SK-N-SH (cell line): ENCODE measurements around the gene TTC23L. TPM values are rescaled to one million over a fixed set of nuclear protein-coding genes. Genes with fewer than 3 reads are reported as not detected.

ENCODE experiments used
- CTCF ChIA-PET: fragments of 300-600, 350-600 bp; formaldehyde crosslinking; extraction: SDS; loops from one replicate; lab custom pipeline; 2021; lab: Yijun Ruan, JAX
- POLR2A ChIA-PET: fragments of 350-600 bp; sonication (Branson Sonifier 250); formaldehyde crosslinking; extraction: SDS; loops from one replicate; lab custom pipeline; 2020; ENCODE audit warnings: antibody characterized with exemption, inconsistent platforms; lab: Yijun Ruan, JAX
- DNase-seq: peaks from one replicate; pipeline ENCODE4 v3.0.0; 2012
- H2AFZ ChIP-seq: fragments of 200-600 bp; sonication (generic); 2 replicates; pipeline ENCODE4 v1.8.1; 2016; ENCODE audit warnings: antibody characterized with exemption, mild to moderate bottlenecking, low read depth
- H3F3A ChIP-seq: fragments of 200-600 bp; sonication (generic); replicated peaks from 2 replicates; pipeline ENCODE3; 2016; ENCODE audit warnings: antibody characterized with exemption, mild to moderate bottlenecking; ENCODE audit not compliant: insufficient read depth
- H3K27ac ChIP-seq, 2 experiments: fragments of 200-500 bp in 1 of 2; fragments of 200-600 bp in 1 of 2; sonication (Bioruptor generic) in 1 of 2; sonication (generic), shearing (Covaris generic) in 1 of 2; 2 replicates each; pipeline versions ENCODE4 v1.5.1 to v1.6.1; 2014 to 2016; ENCODE audit warnings: low read depth in 2 of 2, inconsistent platforms in 1 of 2, low read length in 1 of 2, mild to moderate bottlenecking in 1 of 2, mixed read lengths in 1 of 2
- H3K27me3 ChIP-seq: fragments of 200-600 bp; sonication (generic), shearing (Covaris generic); 2 replicates; pipeline ENCODE4 v1.6.1; 2016; ENCODE audit warnings: mixed run types; ENCODE audit not compliant: insufficient read depth
- H3K36me3 ChIP-seq, 2 experiments: fragments of 200-500 bp in 1 of 2; fragments of 200-600 bp in 1 of 2; sonication (Bioruptor generic) in 1 of 2; sonication (generic) in 1 of 2; replicated peaks in 1 of 2; 2 replicates each; pipeline versions ENCODE3 to v1.5.1; 2014 to 2016; ENCODE audit warnings: low read length in 1 of 2, mild to moderate bottlenecking in 1 of 2; ENCODE audit not compliant: insufficient read depth in 2 of 2, control insufficient read depth in 1 of 2
- H3K4me1 ChIP-seq, 2 experiments: fragments of 200-500 bp in 1 of 2; fragments of 200-600 bp in 1 of 2; sonication (Bioruptor generic) in 1 of 2; sonication (generic), shearing (Covaris generic) in 1 of 2; 2 replicates each; pipeline versions ENCODE4 v1.5.1 to v1.6.1; 2014 to 2016; ENCODE audit warnings: low read depth in 1 of 2, low read length in 1 of 2, mixed run types in 1 of 2; ENCODE audit not compliant: insufficient read depth in 2 of 2, control insufficient read depth in 1 of 2
- H3K4me2 ChIP-seq: fragments of 200-600 bp; sonication (generic), shearing (Covaris generic); 2 replicates; pipeline ENCODE4 v1.6.1; 2017; ENCODE audit warnings: mixed run types
- H3K4me3 ChIP-seq, 2 experiments: fragments of 200-500 bp in 1 of 2; fragments of 200-600 bp in 1 of 2; sonication (Bioruptor generic) in 1 of 2; sonication (generic), shearing (Covaris generic) in 1 of 2; 2 replicates each; pipeline versions ENCODE4 v1.5.1 to v1.8.1; 2014 to 2016; ENCODE audit warnings: low read depth in 2 of 2, inconsistent platforms in 1 of 2, low read length in 1 of 2, mild to moderate bottlenecking in 1 of 2, mixed read lengths in 1 of 2, moderate library complexity in 1 of 2
- H3K79me2 ChIP-seq: fragments of 200-600 bp; sonication (generic); 2 replicates; pipeline ENCODE4 v1.8.1; 2017; ENCODE audit warnings: mild to moderate bottlenecking; ENCODE audit not compliant: insufficient read depth
- H3K9ac ChIP-seq: fragments of 200-600 bp; sonication (generic); 2 replicates; pipeline ENCODE4 v1.6.1; 2017; ENCODE audit warnings: mixed run types
- H3K9me2 ChIP-seq: fragments of 200-600 bp; sonication (generic); 2 replicates; pipeline ENCODE4 v1.6.1; 2017; ENCODE audit warnings: mixed run types
- H3K9me3 ChIP-seq: fragments of 200-600 bp; sonication (generic); 2 replicates; pipeline ENCODE4 v1.6.1; 2017; ENCODE audit warnings: mixed run types, mild to moderate bottlenecking, moderate library complexity
- H4K20me1 ChIP-seq: fragments of 200-600 bp; sonication (generic); 2 replicates; pipeline ENCODE4 v1.6.1; 2017; ENCODE audit warnings: mild to moderate bottlenecking, mixed run types; ENCODE audit not compliant: insufficient read depth
- EP300 ChIP-seq, 2 experiments: IDR thresholded peaks; 2 replicates each; pipeline versions ENCODE4 v1.4.0 to v1.6.1; 2012; ENCODE audit warnings: borderline replicate concordance in 1 of 2, low read depth in 1 of 2, low read length in 1 of 2
- EZH2phosphoT487 ChIP-seq: fragments of 200-600 bp; sonication (generic); IDR thresholded peaks from 2 replicates; pipeline ENCODE4 v1.6.1; 2017; ENCODE audit warnings: low read depth, mixed run types, mild to moderate bottlenecking, antibody characterized with exemption, moderate library complexity, borderline replicate concordance
- FOXJ3 ChIP-seq: sonication (generic); formaldehyde crosslinking; IDR thresholded peaks from 2 replicates; pipeline ENCODE4 v1.5.1; 2020; ENCODE audit warnings: mild to moderate bottlenecking, missing genetic modification reagents
- FOXM1 ChIP-seq: IDR thresholded peaks from 2 replicates; pipeline ENCODE4 v1.4.0; 2012; ENCODE audit warnings: low read depth, mild to moderate bottlenecking
- GABPA ChIP-seq: IDR thresholded peaks from 2 replicates; pipeline ENCODE4 v1.4.0; 2012; ENCODE audit warnings: low read depth, mild to moderate bottlenecking
- GATA2 ChIP-seq: sonication (generic); formaldehyde crosslinking; IDR thresholded peaks from 2 replicates; pipeline ENCODE4 v1.5.0; 2020; ENCODE audit warnings: mild to moderate bottlenecking, missing genetic modification reagents
- IRF3 ChIP-seq: fragments of 150-350 bp; IDR thresholded peaks from 2 replicates; pipeline ENCODE4 v1.6.1; 2016; ENCODE audit warnings: mild to moderate bottlenecking, low read depth, low read length
- MEF2A ChIP-seq: IDR thresholded peaks from 2 replicates; pipeline ENCODE4 v1.4.0; 2012; ENCODE audit warnings: low read depth, borderline replicate concordance
- MXI1 ChIP-seq: IDR thresholded peaks from 2 replicates; pipeline ENCODE4 v1.6.1; 2012; ENCODE audit warnings: mild to moderate bottlenecking, low read depth, low read length, improper control_type of control experiment
- RAD21 ChIP-seq: IDR thresholded peaks from 2 replicates; pipeline ENCODE4 v1.6.1; 2012; ENCODE audit warnings: mild to moderate bottlenecking, low read length
- REST ChIP-seq: IDR thresholded peaks from 2 replicates; pipeline ENCODE4 v1.6.1; 2012; ENCODE audit warnings: mild to moderate bottlenecking, low read depth, low read length, moderate library complexity
- RFX5 ChIP-seq: IDR thresholded peaks from 2 replicates; pipeline ENCODE4 v1.6.1; 2012; ENCODE audit warnings: mild to moderate bottlenecking, improper control_type of control experiment, low read length
- TCF12 ChIP-seq: IDR thresholded peaks from 2 replicates; pipeline ENCODE4 v1.4.0; 2012
- TEAD4 ChIP-seq: IDR thresholded peaks from 2 replicates; pipeline ENCODE4 v1.4.0; 2012; ENCODE audit warnings: mild to moderate bottlenecking, borderline replicate concordance; ENCODE audit not compliant: insufficient read depth
- USF1 ChIP-seq: IDR thresholded peaks from 2 replicates; pipeline ENCODE4 v1.4.0; 2012; ENCODE audit warnings: low read depth, borderline replicate concordance
- WGBS: methylation state at CpG from one replicate; pipeline ENCODE4 v1.1.6; 2017; ENCODE audit warnings: low lambda C conversion rate; 5-methylcytosine and 5-hydroxymethylcytosine counted together
- polyA plus RNA-seq, 3 experiments: library from polyadenylated mRNA; depleted of rRNA; stranded (reverse); fragments of >200 nt; gene quantifications; 2 replicates each; pipeline ENCODE4 v1.2.3, GENCODE V29; 2012
- TF ChIP-seq, protein P1 (sequence below): fragments of 200-600 bp; sonication (generic); IDR thresholded peaks from 2 replicates; pipeline ENCODE4 v1.6.1; 2017; ENCODE audit warnings: antibody characterized with exemption, mild to moderate bottlenecking, moderate library complexity
- TF ChIP-seq, protein P2 (sequence below): fragments of 150-350 bp; IDR thresholded peaks from 2 replicates; pipeline ENCODE4 v1.6.1; 2017; ENCODE audit warnings: antibody characterized with exemption, low read length, low read depth, borderline replicate concordance
- TF ChIP-seq, protein P3 (sequence below): IDR thresholded peaks from 2 replicates; pipeline ENCODE4 v1.4.0; 2012; ENCODE audit warnings: low read depth

TTC23L gene
- polyA plus RNA-seq, 1 of the 3 experiments (the other 2 are of a cell fraction) = 0.49 TPM

DNA sequence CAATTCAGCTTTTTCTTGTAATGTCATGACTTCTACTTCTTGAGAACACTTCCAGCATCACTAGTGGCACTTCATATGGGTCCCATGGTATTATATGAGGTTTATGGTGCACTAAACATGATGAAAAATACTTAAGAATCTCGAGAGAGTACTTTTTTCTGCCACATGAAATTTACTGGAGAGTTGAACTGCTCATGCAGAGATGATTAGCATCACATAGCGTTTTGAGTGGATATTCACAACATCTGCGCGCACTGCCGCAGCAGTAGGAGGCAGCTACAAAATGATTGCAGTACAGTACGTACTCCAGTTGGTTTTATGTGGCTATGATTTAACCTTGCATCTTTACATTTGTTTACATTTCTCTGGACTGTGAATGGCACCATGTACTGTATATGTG is 61.7 kb downstream of the TTC23L start:
- no peak overlapping the region for H3K27ac ChIP-seq
- no peak for DNase-seq
- POLR2A ChIA-PET = no interaction called here
- H3K79me2 ChIP-seq = no peaks in the 10 kb centered on the region
- peaks cover 5 to 6% of the 10 kb centered on the region in 2 experiments for H3K36me3 ChIP-seq
- no peak overlapping the region for H3K4me2 ChIP-seq
- CTCF ChIA-PET = interaction anchor here (0.8 to 4.1 kb wide), 5 partner anchors 10 to 426 kb away, joined by 3 to 87 read pairs (median 14); no protein-coding TSS in a partner anchor
- peaks cover 8% of the 10 kb centered on the region for H3F3A ChIP-seq
- H3K9me2 ChIP-seq = no peaks in the 10 kb centered on the region
- TF ChIP-seq TEAD4 (no peak), GABPA (no peak), RAD21 (no peak), EP300 (IDR thresholded peaks at IDR 0.05; ENCODE audit: borderline replicate concordance in 1 of 2, low read depth in 1 of 2, low read length in 1 of 2) (no peak), FOXJ3 (CRISPR knock-in tag) (no peak), USF1 (no peak), IRF3 (no peak), FOXM1 (no peak), RFX5 (no peak), EZH2phosphoT487 (no peak), GATA2 (CRISPR knock-in tag) (no peak), REST (no peak), MEF2A (no peak), TCF12 (no peak), MXI1 (no peak)
- TF ChIP-seq, protein P1, sequence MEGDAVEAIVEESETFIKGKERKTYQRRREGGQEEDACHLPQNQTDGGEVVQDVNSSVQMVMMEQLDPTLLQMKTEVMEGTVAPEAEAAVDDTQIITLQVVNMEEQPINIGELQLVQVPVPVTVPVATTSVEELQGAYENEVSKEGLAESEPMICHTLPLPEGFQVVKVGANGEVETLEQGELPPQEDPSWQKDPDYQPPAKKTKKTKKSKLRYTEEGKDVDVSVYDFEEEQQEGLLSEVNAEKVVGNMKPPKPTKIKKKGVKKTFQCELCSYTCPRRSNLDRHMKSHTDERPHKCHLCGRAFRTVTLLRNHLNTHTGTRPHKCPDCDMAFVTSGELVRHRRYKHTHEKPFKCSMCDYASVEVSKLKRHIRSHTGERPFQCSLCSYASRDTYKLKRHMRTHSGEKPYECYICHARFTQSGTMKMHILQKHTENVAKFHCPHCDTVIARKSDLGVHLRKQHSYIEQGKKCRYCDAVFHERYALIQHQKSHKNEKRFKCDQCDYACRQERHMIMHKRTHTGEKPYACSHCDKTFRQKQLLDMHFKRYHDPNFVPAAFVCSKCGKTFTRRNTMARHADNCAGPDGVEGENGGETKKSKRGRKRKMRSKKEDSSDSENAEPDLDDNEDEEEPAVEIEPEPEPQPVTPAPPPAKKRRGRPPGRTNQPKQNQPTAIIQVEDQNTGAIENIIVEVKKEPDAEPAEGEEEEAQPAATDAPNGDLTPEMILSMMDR = no peak
- TF ChIP-seq, protein P2, sequence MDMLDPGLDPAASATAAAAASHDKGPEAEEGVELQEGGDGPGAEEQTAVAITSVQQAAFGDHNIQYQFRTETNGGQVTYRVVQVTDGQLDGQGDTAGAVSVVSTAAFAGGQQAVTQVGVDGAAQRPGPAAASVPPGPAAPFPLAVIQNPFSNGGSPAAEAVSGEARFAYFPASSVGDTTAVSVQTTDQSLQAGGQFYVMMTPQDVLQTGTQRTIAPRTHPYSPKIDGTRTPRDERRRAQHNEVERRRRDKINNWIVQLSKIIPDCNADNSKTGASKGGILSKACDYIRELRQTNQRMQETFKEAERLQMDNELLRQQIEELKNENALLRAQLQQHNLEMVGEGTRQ = no peak
- TF ChIP-seq, protein P3, sequence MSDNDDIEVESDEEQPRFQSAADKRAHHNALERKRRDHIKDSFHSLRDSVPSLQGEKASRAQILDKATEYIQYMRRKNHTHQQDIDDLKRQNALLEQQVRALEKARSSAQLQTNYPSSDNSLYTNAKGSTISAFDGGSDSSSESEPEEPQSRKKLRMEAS = no peak
- no peaks in the 10 kb centered on the region for H4K20me1 ChIP-seq
- H3K4me1 ChIP-seq = 0 out of 4 replicates have a peak, but pooled peaks cover 0 to 7% of the 10 kb centered on the region in 2 experiments
- H3K9ac ChIP-seq = no peak overlapping the region
- no peaks in the 10 kb centered on the region for H3K27me3 ChIP-seq
- WGBS = 90% methylated on average over 6 of the region's 6 CpGs
- H2AFZ ChIP-seq = no peak overlapping the region
- no peak overlapping the region for H3K4me3 ChIP-seq
- H3K9me3 ChIP-seq = no peaks in the 10 kb centered on the region
